ENCODE results near the gene RBM15B. TPM values are rescaled to one million over a fixed set of nuclear protein-coding genes. Genes with fewer than 3 reads are reported as not detected.

Gene RBM15B
- total and polyA plus RNA-seq, 12 donors, result 3.6 to 17.1 (median 13.4) TPM

DNA sequence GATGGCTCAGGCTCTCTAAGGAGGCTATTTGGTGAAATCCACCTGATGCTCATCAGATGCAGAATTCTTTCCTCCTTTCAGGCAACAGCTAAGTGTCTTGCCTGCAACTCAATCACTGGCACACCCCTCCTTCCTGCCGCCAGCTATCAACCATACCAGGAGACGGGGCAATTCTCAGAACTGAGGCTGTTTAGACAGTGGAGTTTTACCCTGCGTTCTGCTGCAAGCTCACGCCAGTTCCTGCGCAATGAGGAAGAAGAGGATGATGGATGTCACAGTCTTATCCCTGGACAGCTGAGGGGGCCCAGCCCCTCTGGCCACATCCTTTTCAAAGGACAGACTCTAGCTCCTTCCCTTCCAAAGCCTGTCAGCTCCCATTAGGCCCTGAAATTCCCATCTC is 13.0 kb upstream of the RBM15B start:
- intact Hi-C loops (cut with DNase I), result loop anchor here in 4 of 10 donors (5.0 to 10.0 kb wide), 5 partner anchors 273 to 756 kb away; no protein-coding TSS in a partner anchor
- Histone ChIP-seq H3K27me3 (no peaks in the 10 kb centered on the region), H3K36me3 (no peaks in the 10 kb centered on the region), H3K4me1 (peaks cover 0 to 1% (median 0%) of the 10 kb centered on the region in 9 donors), H3K4me3 (no peak overlapping the region), H3K27ac (no peak overlapping the region), H3K9me3 (no peaks in the 10 kb centered on the region)
- ATAC-seq (no peak), DNase-seq (no peak)
- TF ChIP-seq, protein P1, sequence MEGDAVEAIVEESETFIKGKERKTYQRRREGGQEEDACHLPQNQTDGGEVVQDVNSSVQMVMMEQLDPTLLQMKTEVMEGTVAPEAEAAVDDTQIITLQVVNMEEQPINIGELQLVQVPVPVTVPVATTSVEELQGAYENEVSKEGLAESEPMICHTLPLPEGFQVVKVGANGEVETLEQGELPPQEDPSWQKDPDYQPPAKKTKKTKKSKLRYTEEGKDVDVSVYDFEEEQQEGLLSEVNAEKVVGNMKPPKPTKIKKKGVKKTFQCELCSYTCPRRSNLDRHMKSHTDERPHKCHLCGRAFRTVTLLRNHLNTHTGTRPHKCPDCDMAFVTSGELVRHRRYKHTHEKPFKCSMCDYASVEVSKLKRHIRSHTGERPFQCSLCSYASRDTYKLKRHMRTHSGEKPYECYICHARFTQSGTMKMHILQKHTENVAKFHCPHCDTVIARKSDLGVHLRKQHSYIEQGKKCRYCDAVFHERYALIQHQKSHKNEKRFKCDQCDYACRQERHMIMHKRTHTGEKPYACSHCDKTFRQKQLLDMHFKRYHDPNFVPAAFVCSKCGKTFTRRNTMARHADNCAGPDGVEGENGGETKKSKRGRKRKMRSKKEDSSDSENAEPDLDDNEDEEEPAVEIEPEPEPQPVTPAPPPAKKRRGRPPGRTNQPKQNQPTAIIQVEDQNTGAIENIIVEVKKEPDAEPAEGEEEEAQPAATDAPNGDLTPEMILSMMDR (IDR thresholded peaks at IDR 0.05), result no peak
- WGBS, 2 donors, result 70 to 78% methylated on average over 5 of the region's 5 CpGs

DNA sequence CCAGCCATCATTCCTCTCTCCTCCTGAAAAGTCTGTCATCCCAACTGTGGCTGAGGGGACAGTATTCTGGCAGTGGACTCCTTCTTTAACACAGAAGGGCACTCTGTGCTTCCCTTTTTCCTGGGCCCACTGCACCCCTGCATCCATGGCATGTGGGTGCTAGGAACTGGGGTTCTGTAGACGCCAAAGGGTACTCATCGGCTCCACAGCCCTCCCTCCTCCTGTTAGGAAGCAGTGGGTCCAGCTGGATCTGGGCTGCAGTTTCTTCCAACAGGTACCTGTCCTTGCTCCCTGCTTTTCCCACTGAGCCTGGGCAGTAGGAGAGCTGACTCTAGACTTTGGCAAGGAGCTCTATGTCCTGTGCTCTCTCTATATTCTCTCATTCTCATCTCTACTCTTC is 12.4 kb upstream of the RBM15B start:
- TF ChIP-seq, protein P1 (IDR thresholded peaks at IDR 0.05), result no peak
- H3K4me1 ChIP-seq, result peaks cover 0 to 7% (median 6%) of the 10 kb centered on the region in 9 donors
- DNase-seq, result no peak
- intact Hi-C loops (cut with DNase I), result loop anchor here in 4 of 10 donors (5.0 to 10.0 kb wide), 5 partner anchors 274 to 756 kb away; no protein-coding TSS in a partner anchor
- H3K4me3 ChIP-seq, result no peak overlapping the region
- ATAC-seq, result no peak
- no peak overlapping the region for H3K27ac ChIP-seq
- H3K27me3 ChIP-seq, result no peaks in the 10 kb centered on the region
- 89% methylated on average over 2 of the region's 2 CpGs for WGBS, 2 donors
- no peaks in the 10 kb centered on the region for H3K36me3 ChIP-seq
- H3K9me3 ChIP-seq, result no peaks in the 10 kb centered on the region

DNA sequence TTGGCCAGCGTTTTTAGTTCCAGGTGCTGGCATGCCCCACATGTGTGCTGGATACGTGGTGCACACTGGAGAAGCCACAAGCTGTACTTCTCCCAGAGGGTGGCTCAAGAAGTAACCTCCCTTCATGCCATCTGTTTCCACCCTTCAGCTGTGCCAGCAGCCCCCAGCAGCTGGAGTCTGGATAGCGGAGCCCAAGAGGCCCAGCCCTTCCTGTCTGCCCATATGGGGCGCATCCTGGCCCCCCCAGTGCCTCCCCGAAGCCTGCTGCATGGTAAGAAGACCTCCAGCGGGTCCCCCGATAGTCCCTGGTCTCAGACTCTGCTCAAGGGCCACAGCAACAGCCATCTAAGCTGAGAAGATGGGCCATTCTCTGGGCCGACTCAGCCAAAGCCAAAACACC is 11.8 kb upstream of the RBM15B start:
- H3K27me3 ChIP-seq, result no peaks in the 10 kb centered on the region
- H3K4me3 ChIP-seq, result no peak overlapping the region
- TF ChIP-seq, protein P1 (IDR thresholded peaks at IDR 0.05), result no peak
- H3K27ac ChIP-seq, result no peak overlapping the region
- ATAC-seq (no peak), DNase-seq (no peak)
- intact Hi-C loops (cut with DNase I), result loop anchor here in 4 of 10 donors (5.0 to 10.0 kb wide), 5 partner anchors 274 to 757 kb away; no protein-coding TSS in a partner anchor
- 66 to 76% methylated on average over 8 of the region's 8 CpGs for WGBS, 2 donors
- peaks cover 4 to 13% (median 11%) of the 10 kb centered on the region in 9 donors for H3K4me1 ChIP-seq
- H3K36me3 ChIP-seq, result no peaks in the 10 kb centered on the region
- no peaks in the 10 kb centered on the region for H3K9me3 ChIP-seq

DNA sequence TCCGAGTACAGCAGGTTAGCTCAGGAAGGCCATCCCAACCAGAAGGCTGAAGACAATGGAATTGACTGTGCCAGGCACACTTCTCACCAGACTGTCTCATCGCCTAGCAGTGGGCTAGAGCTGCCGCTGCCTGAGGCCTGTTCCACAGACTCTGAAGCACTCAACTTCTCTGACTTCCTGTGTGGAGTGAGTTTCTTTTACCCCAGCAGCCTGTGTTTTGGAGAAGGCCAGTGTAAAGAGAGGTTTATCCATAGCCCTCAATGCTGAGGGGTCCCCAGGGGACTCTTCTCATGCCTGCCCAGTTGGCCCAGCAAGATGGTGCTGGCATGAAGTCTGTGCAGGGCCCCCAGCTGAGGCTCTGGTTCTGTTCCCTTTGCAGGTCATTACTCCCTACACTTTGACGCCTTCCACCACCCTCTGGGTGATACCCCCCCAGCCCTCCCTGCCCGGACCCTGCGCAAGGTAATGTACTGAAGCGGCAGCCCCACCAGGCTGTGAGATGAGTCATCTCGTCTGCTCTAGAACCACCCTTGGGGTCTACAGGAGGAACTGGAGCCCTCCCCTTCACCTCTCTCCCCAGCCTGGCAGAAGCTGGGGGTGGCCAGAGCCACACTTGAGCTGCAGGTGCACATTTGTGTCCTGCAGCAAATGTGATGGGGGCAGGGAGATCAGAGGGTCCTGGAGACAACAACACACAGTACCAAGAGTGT is 11.2 kb upstream of the RBM15B start:
- ATAC-seq (no peak), DNase-seq (no peak)
- 84 to 87% methylated on average over 8 of the region's 8 CpGs for WGBS, 2 donors
- Histone ChIP-seq H3K4me1 (peaks cover 6 to 13% (median 11%) of the 10 kb centered on the region in 9 donors), H3K27me3 (no peaks in the 10 kb centered on the region), H3K9me3 (no peaks in the 10 kb centered on the region), H3K36me3 (no peaks in the 10 kb centered on the region), H3K4me3 (no peak overlapping the region), H3K27ac (no peak overlapping the region)
- intact Hi-C loops (cut with DNase I), result loop anchor here in 6 of 10 donors (5.0 to 10.0 kb wide), 7 partner anchors 275 to 805 kb away; no protein-coding TSS in a partner anchor
- TF ChIP-seq, protein P1 (IDR thresholded peaks at IDR 0.05), result no peak
